ENCODE results near the gene LHFPL5. TPM values are rescaled to one million over a fixed set of nuclear protein-coding genes. Genes with fewer than 3 reads are reported as not detected.

Gene LHFPL5
- total and polyA plus RNA-seq, 2 experiments from 2014 or later = 0.10 TPM; not detected in 1

GRCh38 chr6:35798706-35799105 is 6.4 kb upstream of the LHFPL5 start:
- Histone ChIP-seq H3K27ac (no peak overlapping the region), H2AFZ (no peak overlapping the region), H3K4me1 (ENCODE audit: insufficient read depth) (no peaks in the 10 kb centered on the region), H3K9me3 (ENCODE audit: low read depth) (no peaks in the 10 kb centered on the region), H3K4me3 (no peak overlapping the region), H4K20me1 (ENCODE audit: insufficient read depth, poor library complexity, severe bottlenecking) (no peaks in the 10 kb centered on the region), H3K27me3 (no peaks in the 10 kb centered on the region), H3K4me2 (no peak overlapping the region), H3K79me2 (no peaks in the 10 kb centered on the region), H3K36me3 (replicated peaks; ENCODE audit: insufficient read depth, low read depth) (no peaks in the 10 kb centered on the region), H3K9me2 (replicated peaks; ENCODE audit: insufficient read depth) (no peaks in the 10 kb centered on the region)
- TF ChIP-seq CTCF (IDR thresholded peaks at IDR 0.05; ENCODE audit: poor library complexity) (no peak), EZH2 (IDR thresholded peaks at IDR 0.05; ENCODE audit: borderline replicate concordance) (no peak), EZH2phosphoT487 (IDR thresholded peaks at IDR 0.05; ENCODE audit: low read depth, severe bottlenecking, unreplicated experiment) (no peak)
- DNase-seq (ENCODE audit: low spot score) = no peak
- 74% methylated on average over 5 of the region's 5 CpGs for WGBS (ENCODE audit: low lambda C conversion rate, missing lambda C conversion rate)

GRCh38 chr6:35801148-35801547 is 4.0 kb upstream of the LHFPL5 start:
- H4K20me1 ChIP-seq (ENCODE audit: insufficient read depth, poor library complexity, severe bottlenecking) = no peaks in the 10 kb centered on the region
- no peaks in the 10 kb centered on the region for H3K27me3 ChIP-seq
- 59% methylated on average over 3 of the region's 3 CpGs for WGBS (ENCODE audit: low lambda C conversion rate, missing lambda C conversion rate)
- H3K27ac ChIP-seq = no peak overlapping the region
- no peaks in the 10 kb centered on the region for H3K4me1 ChIP-seq (ENCODE audit: insufficient read depth)
- no peak for TF ChIP-seq EZH2phosphoT487 (IDR thresholded peaks at IDR 0.05; ENCODE audit: low read depth, severe bottlenecking, unreplicated experiment)
- TF ChIP-seq EZH2 (IDR thresholded peaks at IDR 0.05; ENCODE audit: borderline replicate concordance) = no peak
- TF ChIP-seq CTCF (IDR thresholded peaks at IDR 0.05; ENCODE audit: poor library complexity) = no peak
- no peaks in the 10 kb centered on the region for H3K36me3 ChIP-seq (replicated peaks; ENCODE audit: insufficient read depth, low read depth)
- DNase-seq (ENCODE audit: low spot score) = no peak
- no peaks in the 10 kb centered on the region for H3K9me3 ChIP-seq (ENCODE audit: low read depth)
- H2AFZ ChIP-seq = no peak overlapping the region
- H3K9me2 ChIP-seq (replicated peaks; ENCODE audit: insufficient read depth) = no peaks in the 10 kb centered on the region
- H3K79me2 ChIP-seq = no peaks in the 10 kb centered on the region
- H3K4me2 ChIP-seq = no peak overlapping the region
- no peak overlapping the region for H3K4me3 ChIP-seq

- Histone ChIP-seq H3K4me1 (ENCODE audit: insufficient read depth) (no peaks in the 10 kb centered on the region), H2AFZ (no peak overlapping the region), H3K4me2 (no peak overlapping the region), H3K4me3 (no peak overlapping the region), H4K20me1 (ENCODE audit: insufficient read depth, poor library complexity, severe bottlenecking) (no peaks in the 10 kb centered on the region), H3K27me3 (no peaks in the 10 kb centered on the region), H3K27ac (no peak overlapping the region), H3K9me3 (ENCODE audit: low read depth) (no peaks in the 10 kb centered on the region), H3K79me2 (no peaks in the 10 kb centered on the region), H3K36me3 (replicated peaks; ENCODE audit: insufficient read depth, low read depth) (no peaks in the 10 kb centered on the region), H3K9me2 (replicated peaks; ENCODE audit: insufficient read depth) (no peaks in the 10 kb centered on the region)
- DNase-seq (ENCODE audit: low spot score) = no peak
- 84% methylated on average over 3 of the region's 3 CpGs for WGBS (ENCODE audit: low lambda C conversion rate, missing lambda C conversion rate)
- TF ChIP-seq EZH2phosphoT487 (IDR thresholded peaks at IDR 0.05; ENCODE audit: low read depth, severe bottlenecking, unreplicated experiment) (no peak), CTCF (IDR thresholded peaks at IDR 0.05; ENCODE audit: poor library complexity) (no peak), EZH2 (IDR thresholded peaks at IDR 0.05; ENCODE audit: borderline replicate concordance) (no peak)
Observed at GRCh38 chr6:35808688-35809087, 3.5 kb downstream of the LHFPL5 start.

- Histone ChIP-seq H3K9me2 (replicated peaks; ENCODE audit: insufficient read depth) (no peaks in the 10 kb centered on the region), H2AFZ (no peak overlapping the region), H4K20me1 (ENCODE audit: insufficient read depth, poor library complexity, severe bottlenecking) (no peaks in the 10 kb centered on the region), H3K4me1 (ENCODE audit: insufficient read depth) (no peaks in the 10 kb centered on the region), H3K27me3 (no peaks in the 10 kb centered on the region), H3K27ac (no peak overlapping the region), H3K4me3 (no peak overlapping the region), H3K9me3 (ENCODE audit: low read depth) (no peaks in the 10 kb centered on the region), H3K79me2 (no peaks in the 10 kb centered on the region), H3K36me3 (replicated peaks; ENCODE audit: insufficient read depth, low read depth) (no peaks in the 10 kb centered on the region), H3K4me2 (no peak overlapping the region)
- TF ChIP-seq CTCF (IDR thresholded peaks at IDR 0.05; ENCODE audit: poor library complexity) = no peak
- no peak for TF ChIP-seq EZH2 (IDR thresholded peaks at IDR 0.05; ENCODE audit: borderline replicate concordance)
- no peak for TF ChIP-seq EZH2phosphoT487 (IDR thresholded peaks at IDR 0.05; ENCODE audit: low read depth, severe bottlenecking, unreplicated experiment)
- 86% methylated on average over 5 of the region's 5 CpGs for WGBS (ENCODE audit: low lambda C conversion rate, missing lambda C conversion rate)
- DNase-seq (ENCODE audit: low spot score) = no peak
Observed at GRCh38 chr6:35809809-35810208, 4.7 kb downstream of the LHFPL5 start.

Data from hepatocyte (in vitro differentiated cells).